NCI-H446 (cell line): ENCODE data around the gene CYSTM1.
A peak's percentile ranks its signal among the peaks of the same experiment; 100 is the strongest.

Experiments used
- DNase-seq, 2 experiments: peaks; one replicate each; lab custom pipeline; 2025; lab: John Stamatoyannopoulos, UW

The CYSTM1 gene

GRCh38 chr5:140236891-140237598 is 62.1 kb downstream of the CYSTM1 start:
- no peak for DNase-seq

GRCh38 chr5:140238756-140239155 is 63.8 kb downstream of the CYSTM1 start:
- no peak for DNase-seq

- no peak for DNase-seq
These were observed 64.5 kb downstream of the CYSTM1 start for GRCh38 chr5:140239461-140239860.

- DNase-seq = peak in 1 of 2 experiments; percentile 36
These were observed 65.1 kb downstream of the CYSTM1 start for GRCh38 chr5:140239939-140240700.

GRCh38 chr5:140240987-140241706 is 66.2 kb downstream of the CYSTM1 start:
- DNase-seq = peak; percentile 23 to 83

- DNase-seq = no peak
These were observed 67.1 kb downstream of the CYSTM1 start for GRCh38 chr5:140242099-140242498.

- DNase-seq = no peak
These were observed 68.0 kb downstream of the CYSTM1 start for GRCh38 chr5:140242890-140243585.

- no peak for DNase-seq
These were observed 68.8 kb downstream of the CYSTM1 start for GRCh38 chr5:140243706-140244250.

GRCh38 chr5:140244525-140245025 is 69.6 kb downstream of the CYSTM1 start:
- peak; percentile 29 to 80 for DNase-seq

- no peak for DNase-seq
These were observed 70.4 kb downstream of the CYSTM1 start for GRCh38 chr5:140245341-140245740.

- DNase-seq = no peak
These were observed 70.9 kb downstream of the CYSTM1 start for GRCh38 chr5:140245926-140246325.

GRCh38 chr5:140246378-140247122 is 71.6 kb downstream of the CYSTM1 start:
- DNase-seq = peak in 1 of 2 experiments; percentile 11

- DNase-seq = no peak
These were observed 73.4 kb downstream of the CYSTM1 start for GRCh38 chr5:140248414-140248813.

- no peak for DNase-seq
These were observed 74.5 kb downstream of the CYSTM1 start for GRCh38 chr5:140249536-140249935.

- DNase-seq = no peak
These were observed 75.4 kb downstream of the CYSTM1 start for GRCh38 chr5:140250386-140250785.

GRCh38 chr5:140251527-140251973 is 76.6 kb downstream of the CYSTM1 start:
- no peak for DNase-seq

- DNase-seq = no peak
These were observed 77.6 kb downstream of the CYSTM1 start for GRCh38 chr5:140252470-140253126.

GRCh38 chr5:140253985-140254384 is 79.0 kb downstream of the CYSTM1 start:
- DNase-seq = no peak

- no peak for DNase-seq
These were observed 80.6 kb downstream of the CYSTM1 start for GRCh38 chr5:140255460-140256157.

- no peak for DNase-seq
These were observed 81.7 kb downstream of the CYSTM1 start for GRCh38 chr5:140256726-140257125.
